Parathyroid adenoma (tissue), 2 donors: ENCODE results near the gene ZNF772.
A peak's percentile ranks its signal among the peaks of the same experiment; 100 is the strongest.
"Not testable (repeated sequence)": the region's sequence is repeated elsewhere in the genome, so short reads cannot be mapped to it uniquely, and the experiment has no call there.

ENCODE experiments used
- H2AFZ ChIP-seq: fragments of 300-600 bp; sonication (generic); one replicate; pipeline ENCODE4 v1.7.0; 2017; ENCODE audit warnings: antibody characterized with exemption, mild to moderate bottlenecking
- H3K27ac ChIP-seq: fragments of 300-600 bp; sonication (generic); one replicate; pipeline ENCODE4 v1.7.0; 2017
- H3K27me3 ChIP-seq: fragments of 300-600 bp; sonication (generic); one replicate; pipeline ENCODE4 v1.7.0; 2017; ENCODE audit warnings: low read length; ENCODE audit not compliant: control insufficient read depth, insufficient read depth
- H3K36me3 ChIP-seq: fragments of 300-600 bp; sonication (generic); one replicate; pipeline ENCODE4 v1.7.0; 2017; ENCODE audit warnings: low read length; ENCODE audit not compliant: control insufficient read depth, insufficient read depth
- H3K4me1 ChIP-seq: fragments of 300-600 bp; sonication (generic); one replicate; pipeline ENCODE4 v1.7.0; 2017; ENCODE audit warnings: control low read depth
- H3K4me2 ChIP-seq: fragments of 300-600 bp; sonication (generic); one replicate; pipeline ENCODE4 v1.7.0; 2017; ENCODE audit warnings: low read length
- H3K4me3 ChIP-seq: fragments of 300-600 bp; sonication (generic); one replicate; pipeline ENCODE4 v1.7.0; 2017; ENCODE audit warnings: low read depth, low read length
- H3K79me2 ChIP-seq: fragments of 300-600 bp; sonication (generic); one replicate; pipeline ENCODE4 v1.7.0; 2017; ENCODE audit warnings: control low read depth
- H3K9ac ChIP-seq: fragments of 300-600 bp; sonication (generic); one replicate; pipeline ENCODE4 v1.7.0; 2017; ENCODE audit warnings: mild to moderate bottlenecking
- H3K9me3 ChIP-seq: fragments of 300-600 bp; sonication (generic); one replicate; pipeline ENCODE4 v1.7.0; 2017; ENCODE audit warnings: low read length; ENCODE audit not compliant: control insufficient read depth
- TF ChIP-seq, protein P1 (sequence below): fragments of 300-600 bp; sonication (generic); IDR thresholded peaks from one replicate; pipeline ENCODE4 v1.7.0; 2017; ENCODE audit warnings: antibody characterized with exemption, mild to moderate bottlenecking
- donor health status: primary hyperparathyroidism.

ZNF772 gene

DNA sequence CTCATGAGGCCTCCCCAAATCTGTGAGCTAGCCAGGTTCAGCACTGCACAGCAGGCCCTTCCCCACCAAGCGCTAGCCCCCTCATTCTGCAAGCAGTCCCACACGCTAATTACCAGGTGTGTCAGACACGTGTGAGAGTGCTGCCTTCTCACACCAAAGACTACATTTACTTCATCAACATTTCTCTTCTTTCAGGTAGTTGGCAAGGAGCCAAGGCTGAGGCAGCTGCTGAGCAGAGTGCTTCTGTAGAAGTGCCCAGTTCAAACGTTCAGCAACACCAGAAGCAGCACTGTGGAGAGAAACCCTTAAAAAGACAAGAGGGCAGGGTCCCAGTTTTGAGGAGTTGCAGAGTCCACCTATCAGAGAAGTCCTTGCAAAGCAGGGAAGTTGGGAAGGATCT lies 28.8 kb upstream of the ZNF772 start:
- no peak overlapping the region for H3K27ac ChIP-seq
- no peaks in the 10 kb centered on the region for H3K36me3 ChIP-seq
- no peaks in the 10 kb centered on the region for H3K9me3 ChIP-seq
- no peaks in the 10 kb centered on the region for H3K27me3 ChIP-seq
- H3K9ac ChIP-seq: no peak overlapping the region
- no peaks in the 10 kb centered on the region for H3K4me1 ChIP-seq
- H3K4me2 ChIP-seq: no peak overlapping the region
- H3K4me3 ChIP-seq: no peak overlapping the region
- peaks cover 2% of the 10 kb centered on the region for H3K79me2 ChIP-seq
- H2AFZ ChIP-seq: no peak overlapping the region
- TF ChIP-seq, protein P1, sequence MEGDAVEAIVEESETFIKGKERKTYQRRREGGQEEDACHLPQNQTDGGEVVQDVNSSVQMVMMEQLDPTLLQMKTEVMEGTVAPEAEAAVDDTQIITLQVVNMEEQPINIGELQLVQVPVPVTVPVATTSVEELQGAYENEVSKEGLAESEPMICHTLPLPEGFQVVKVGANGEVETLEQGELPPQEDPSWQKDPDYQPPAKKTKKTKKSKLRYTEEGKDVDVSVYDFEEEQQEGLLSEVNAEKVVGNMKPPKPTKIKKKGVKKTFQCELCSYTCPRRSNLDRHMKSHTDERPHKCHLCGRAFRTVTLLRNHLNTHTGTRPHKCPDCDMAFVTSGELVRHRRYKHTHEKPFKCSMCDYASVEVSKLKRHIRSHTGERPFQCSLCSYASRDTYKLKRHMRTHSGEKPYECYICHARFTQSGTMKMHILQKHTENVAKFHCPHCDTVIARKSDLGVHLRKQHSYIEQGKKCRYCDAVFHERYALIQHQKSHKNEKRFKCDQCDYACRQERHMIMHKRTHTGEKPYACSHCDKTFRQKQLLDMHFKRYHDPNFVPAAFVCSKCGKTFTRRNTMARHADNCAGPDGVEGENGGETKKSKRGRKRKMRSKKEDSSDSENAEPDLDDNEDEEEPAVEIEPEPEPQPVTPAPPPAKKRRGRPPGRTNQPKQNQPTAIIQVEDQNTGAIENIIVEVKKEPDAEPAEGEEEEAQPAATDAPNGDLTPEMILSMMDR: no peak

DNA sequence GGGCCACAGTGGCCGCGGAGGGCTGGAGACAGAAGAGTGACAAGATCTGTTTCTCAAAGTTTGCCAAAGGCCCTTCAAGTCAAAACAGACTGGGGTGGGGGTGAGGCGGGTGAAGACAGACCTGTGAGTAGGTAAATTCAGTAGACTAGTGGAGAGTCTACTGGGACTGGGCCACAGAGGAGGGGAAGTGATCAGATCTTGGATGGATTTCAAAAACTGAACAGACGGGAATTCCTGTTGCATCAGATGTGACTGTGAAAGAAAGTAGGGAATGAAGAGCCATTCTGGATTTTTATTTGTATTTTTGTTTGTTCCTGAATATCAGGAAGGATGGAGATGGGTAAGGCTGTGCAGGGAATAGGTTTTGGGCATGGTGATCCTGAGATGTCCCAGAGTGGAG lies 23.0 kb upstream of the ZNF772 start:
- not testable (repeated sequence) for H3K9ac ChIP-seq, H3K79me2 ChIP-seq
- peak overlapping the region; percentile 92 for H3K4me3 ChIP-seq

DNA sequence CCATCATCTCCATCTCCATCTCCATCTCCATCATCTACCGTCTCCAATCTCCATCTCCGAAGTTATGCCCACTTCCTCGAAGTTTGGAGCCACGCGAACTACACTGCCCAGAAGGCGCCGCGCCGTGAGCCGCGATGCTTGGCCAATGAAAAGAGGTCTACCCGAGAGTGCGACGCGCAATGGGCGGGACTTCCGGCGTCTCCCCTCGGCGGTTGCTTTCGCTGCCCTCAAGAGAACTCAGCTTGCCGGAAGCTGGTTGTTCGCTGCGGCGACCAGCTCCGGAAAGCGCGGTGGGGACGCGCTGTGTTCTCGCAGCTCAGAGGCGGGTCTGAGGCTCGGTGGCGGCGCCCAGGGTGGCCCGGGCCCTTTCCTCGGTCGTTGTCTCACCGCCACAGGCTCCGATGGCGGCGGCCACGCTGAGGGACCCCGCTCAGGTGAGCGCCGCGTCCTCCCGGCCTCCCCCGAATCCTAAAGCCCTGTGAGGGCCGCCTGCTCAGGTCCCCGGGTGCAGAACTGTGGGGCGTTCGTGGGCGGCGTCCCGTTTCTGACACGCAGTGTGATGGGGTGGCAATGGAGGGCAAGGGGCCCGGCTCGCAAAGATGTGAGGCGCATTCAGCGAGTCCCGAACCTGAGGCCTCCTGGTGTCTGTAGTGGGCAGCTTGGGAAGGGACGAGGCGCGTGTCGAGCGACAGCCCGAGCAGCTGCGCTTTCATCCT lies 22.5 kb upstream of the ZNF772 start, which contains the start of gene ZNF773:
ZNF773 (plus strand) TSS at position 259 of the 716 bp plus-strand sequence; CDS start at position 402, 143 bp downstream.
- not testable (repeated sequence) for H3K79me2 ChIP-seq, H3K9me3 ChIP-seq, H3K36me3 ChIP-seq, H3K4me1 ChIP-seq, H3K27me3 ChIP-seq
- Histone ChIP-seq H2AFZ (peak within 1 kb of the TSS; percentile 28), H3K4me2 (peak within 1 kb of the TSS; percentile 58), H3K9ac (peak within 1 kb of the TSS; percentile 74), H3K27ac (peak within 1 kb of the TSS; percentile 74), H3K4me3 (peak within 1 kb of the TSS; percentile 92)

More for the DNA sequence above, 23.0 kb upstream of the ZNF772 start:
- not testable (repeated sequence) for H3K27ac ChIP-seq, H3K4me1 ChIP-seq, H3K27me3 ChIP-seq, H2AFZ ChIP-seq, H3K36me3 ChIP-seq, H3K9me3 ChIP-seq
- H3K4me2 ChIP-seq: peak overlapping the region; percentile 57

DNA sequence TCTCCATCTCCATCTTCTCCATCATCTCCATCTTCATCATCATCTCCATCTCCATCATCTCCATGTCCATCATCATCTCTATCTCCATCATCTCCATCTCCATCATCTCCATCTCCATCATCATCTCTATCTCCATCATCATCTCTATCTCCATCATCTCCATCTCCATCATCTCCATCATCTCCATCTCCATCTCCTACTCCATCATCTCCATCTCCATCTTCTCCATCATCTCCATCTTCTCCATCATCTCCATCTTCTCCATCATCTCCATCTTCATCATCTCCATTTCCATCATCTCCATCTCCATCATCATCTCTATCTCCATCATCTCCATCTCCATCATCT lies 21.9 kb upstream of the ZNF772 start:
- H3K4me3 ChIP-seq, H3K27me3 ChIP-seq, H3K4me1 ChIP-seq, H3K36me3 ChIP-seq, H3K27ac ChIP-seq, H3K79me2 ChIP-seq, H3K9me3 ChIP-seq, H3K4me2 ChIP-seq, H3K9ac ChIP-seq, H2AFZ ChIP-seq: not testable (repeated sequence)

DNA sequence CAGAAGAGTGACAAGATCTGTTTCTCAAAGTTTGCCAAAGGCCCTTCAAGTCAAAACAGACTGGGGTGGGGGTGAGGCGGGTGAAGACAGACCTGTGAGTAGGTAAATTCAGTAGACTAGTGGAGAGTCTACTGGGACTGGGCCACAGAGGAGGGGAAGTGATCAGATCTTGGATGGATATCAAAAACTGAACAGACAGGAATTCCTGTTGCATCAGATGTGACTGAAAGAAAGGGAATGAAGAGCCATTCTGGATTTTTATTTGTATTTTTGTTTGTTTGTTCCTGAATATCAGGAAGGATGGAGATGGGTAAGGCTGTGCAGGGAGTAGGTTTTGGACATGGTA lies 10.9 kb upstream of the ZNF772 start:
- H3K4me1 ChIP-seq, H3K36me3 ChIP-seq, H3K27ac ChIP-seq, H2AFZ ChIP-seq, H3K79me2 ChIP-seq, H3K9ac ChIP-seq, H3K9me3 ChIP-seq, H3K27me3 ChIP-seq: not testable (repeated sequence)
- Histone ChIP-seq H3K4me3 (peak overlapping the region; percentile 39), H3K4me2 (peak overlapping the region; percentile 47)

DNA sequence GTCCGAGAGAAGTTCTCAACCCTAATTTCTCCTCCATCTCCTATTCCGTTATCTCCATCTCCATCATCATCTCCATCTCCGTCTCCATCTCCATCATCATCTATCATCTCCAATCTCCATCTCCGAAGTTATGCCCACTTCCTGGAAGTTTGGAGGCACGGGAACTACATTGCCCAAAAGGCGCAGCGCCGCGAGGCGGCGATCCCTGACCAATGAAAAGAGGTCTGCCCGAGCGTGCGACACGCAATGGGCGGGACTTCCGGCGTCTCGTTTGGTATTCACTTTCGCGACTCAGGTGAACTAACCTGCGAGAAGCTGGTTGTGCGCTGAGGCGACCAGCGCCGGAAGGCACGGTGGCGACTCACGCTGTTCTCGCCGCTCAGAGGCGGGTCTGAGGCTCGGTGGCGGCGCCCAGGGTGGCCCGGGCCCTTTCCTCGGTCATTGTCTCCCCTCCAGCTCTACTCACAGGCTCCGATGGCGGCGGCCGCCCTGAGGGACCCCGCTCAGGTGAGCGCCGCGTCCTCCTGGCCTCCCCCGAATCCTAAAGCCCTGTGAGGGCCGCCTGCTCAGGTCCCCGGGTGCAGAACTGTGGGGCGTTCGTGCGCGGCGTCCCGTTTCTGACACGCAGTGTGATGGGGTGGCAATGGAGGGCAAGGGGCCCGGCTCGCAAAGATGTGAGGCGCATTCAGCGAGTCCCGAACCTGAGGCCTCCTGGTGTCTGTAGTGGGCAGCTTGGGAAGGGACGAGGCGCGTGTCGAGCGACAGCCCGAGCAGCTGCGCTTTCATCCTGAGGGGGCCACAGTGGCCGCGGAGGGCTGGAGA lies 10.3 kb upstream of the ZNF772 start, which contains the start of gene ZNF419:
ZNF419 (plus strand) TSS at position 274 of the 822 bp plus-strand sequence; CDS start at position 475, 201 bp downstream.
- peak within 1 kb of the TSS; percentile 88 for H3K27ac ChIP-seq
- peak within 1 kb of the TSS; percentile 98 for H3K9ac ChIP-seq
- peak within 1 kb of the TSS; percentile 98 for H2AFZ ChIP-seq
- H3K4me2 ChIP-seq: peak within 1 kb of the TSS; percentile 86
- not testable (repeated sequence) for H3K36me3 ChIP-seq, H3K79me2 ChIP-seq, H3K4me1 ChIP-seq, H3K27me3 ChIP-seq, H3K9me3 ChIP-seq
- peak within 1 kb of the TSS; percentile 93 for H3K4me3 ChIP-seq
- TF ChIP-seq, protein P1: peak; percentile 17
